ENCODE results near the gene PRRX2.

PRRX2 gene

GRCh38 chr9:129759319-129759718 lies 93.9 kb downstream of the PRRX2 start:
- TF ChIP-seq, protein P1, sequence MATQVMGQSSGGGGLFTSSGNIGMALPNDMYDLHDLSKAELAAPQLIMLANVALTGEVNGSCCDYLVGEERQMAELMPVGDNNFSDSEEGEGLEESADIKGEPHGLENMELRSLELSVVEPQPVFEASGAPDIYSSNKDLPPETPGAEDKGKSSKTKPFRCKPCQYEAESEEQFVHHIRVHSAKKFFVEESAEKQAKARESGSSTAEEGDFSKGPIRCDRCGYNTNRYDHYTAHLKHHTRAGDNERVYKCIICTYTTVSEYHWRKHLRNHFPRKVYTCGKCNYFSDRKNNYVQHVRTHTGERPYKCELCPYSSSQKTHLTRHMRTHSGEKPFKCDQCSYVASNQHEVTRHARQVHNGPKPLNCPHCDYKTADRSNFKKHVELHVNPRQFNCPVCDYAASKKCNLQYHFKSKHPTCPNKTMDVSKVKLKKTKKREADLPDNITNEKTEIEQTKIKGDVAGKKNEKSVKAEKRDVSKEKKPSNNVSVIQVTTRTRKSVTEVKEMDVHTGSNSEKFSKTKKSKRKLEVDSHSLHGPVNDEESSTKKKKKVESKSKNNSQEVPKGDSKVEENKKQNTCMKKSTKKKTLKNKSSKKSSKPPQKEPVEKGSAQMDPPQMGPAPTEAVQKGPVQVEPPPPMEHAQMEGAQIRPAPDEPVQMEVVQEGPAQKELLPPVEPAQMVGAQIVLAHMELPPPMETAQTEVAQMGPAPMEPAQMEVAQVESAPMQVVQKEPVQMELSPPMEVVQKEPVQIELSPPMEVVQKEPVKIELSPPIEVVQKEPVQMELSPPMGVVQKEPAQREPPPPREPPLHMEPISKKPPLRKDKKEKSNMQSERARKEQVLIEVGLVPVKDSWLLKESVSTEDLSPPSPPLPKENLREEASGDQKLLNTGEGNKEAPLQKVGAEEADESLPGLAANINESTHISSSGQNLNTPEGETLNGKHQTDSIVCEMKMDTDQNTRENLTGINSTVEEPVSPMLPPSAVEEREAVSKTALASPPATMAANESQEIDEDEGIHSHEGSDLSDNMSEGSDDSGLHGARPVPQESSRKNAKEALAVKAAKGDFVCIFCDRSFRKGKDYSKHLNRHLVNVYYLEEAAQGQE (IDR thresholded peaks at IDR 0.05; ENCODE audit: insufficient read depth in 1 of 2, low read depth in 2 of 2, low read length in 2 of 2), result no peak
- TF ChIP-seq FOXP2 (optimal IDR thresholded peaks at IDR 0.05; ENCODE audit: borderline replicate concordance, extremely low read depth, extremely low read length, insufficient read depth) (no peak), SIN3A (IDR thresholded peaks at IDR 0.05; ENCODE audit: borderline replicate concordance, insufficient read depth, low read length) (no peak), TAF1 (IDR thresholded peaks at IDR 0.05; ENCODE audit: borderline replicate concordance, insufficient read depth, low read length) (no peak), POLR2AphosphoS5 (IDR thresholded peaks at IDR 0.05; ENCODE audit: low read depth, low read length) (no peak)

GRCh38 chr9:129759804-129760502 lies 94.5 kb downstream of the PRRX2 start:
- no peak for TF ChIP-seq FOXP2 (optimal IDR thresholded peaks at IDR 0.05; ENCODE audit: borderline replicate concordance, extremely low read depth, extremely low read length, insufficient read depth)
- TF ChIP-seq, protein P1 (IDR thresholded peaks at IDR 0.05; ENCODE audit: insufficient read depth in 1 of 2, low read depth in 2 of 2, low read length in 2 of 2), result no peak
- no peak for TF ChIP-seq TAF1 (IDR thresholded peaks at IDR 0.05; ENCODE audit: borderline replicate concordance, insufficient read depth, low read length)
- TF ChIP-seq POLR2AphosphoS5 (IDR thresholded peaks at IDR 0.05; ENCODE audit: low read depth, low read length), result no peak
- TF ChIP-seq SIN3A (IDR thresholded peaks at IDR 0.05; ENCODE audit: borderline replicate concordance, insufficient read depth, low read length), result no peak

DNA sequence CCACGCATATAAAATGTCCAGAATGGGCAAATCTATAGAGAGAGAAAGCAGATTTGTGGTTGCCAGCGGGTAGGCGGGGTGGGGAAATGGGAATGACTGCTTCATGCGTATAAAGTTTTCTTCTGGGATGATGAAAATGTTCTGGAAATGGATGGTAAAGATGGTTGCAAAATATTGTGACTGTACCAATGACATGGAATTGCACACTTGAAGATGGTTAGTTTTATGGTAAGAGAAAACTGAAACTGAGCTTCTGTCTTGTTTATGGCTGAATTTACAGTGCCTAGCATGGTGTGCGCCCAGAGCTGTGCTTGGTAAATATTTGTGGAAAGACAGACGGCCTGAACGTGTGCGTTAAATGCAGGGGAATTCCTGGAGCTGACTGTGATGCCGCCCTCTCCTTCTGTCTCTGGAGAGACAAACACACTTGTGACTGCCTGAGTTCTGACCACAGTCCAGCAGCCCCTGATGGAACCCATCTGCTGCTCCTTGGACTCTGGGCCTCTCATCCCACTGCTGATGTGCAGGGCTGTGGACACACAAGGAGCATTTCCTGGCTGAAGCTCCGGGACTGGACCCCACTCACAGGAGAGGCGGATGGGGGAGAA lies 96.0 kb downstream of the PRRX2 start:
- no peak for TF ChIP-seq POLR2AphosphoS5 (IDR thresholded peaks at IDR 0.05; ENCODE audit: low read depth, low read length)
- no peak for TF ChIP-seq SIN3A (IDR thresholded peaks at IDR 0.05; ENCODE audit: borderline replicate concordance, insufficient read depth, low read length)
- TF ChIP-seq, protein P1 (IDR thresholded peaks at IDR 0.05; ENCODE audit: insufficient read depth in 1 of 2, low read depth in 2 of 2, low read length in 2 of 2), result no peak
- TF ChIP-seq TAF1 (IDR thresholded peaks at IDR 0.05; ENCODE audit: borderline replicate concordance, insufficient read depth, low read length), result no peak
- TF ChIP-seq FOXP2 (optimal IDR thresholded peaks at IDR 0.05; ENCODE audit: borderline replicate concordance, extremely low read depth, extremely low read length, insufficient read depth), result no peak

DNA sequence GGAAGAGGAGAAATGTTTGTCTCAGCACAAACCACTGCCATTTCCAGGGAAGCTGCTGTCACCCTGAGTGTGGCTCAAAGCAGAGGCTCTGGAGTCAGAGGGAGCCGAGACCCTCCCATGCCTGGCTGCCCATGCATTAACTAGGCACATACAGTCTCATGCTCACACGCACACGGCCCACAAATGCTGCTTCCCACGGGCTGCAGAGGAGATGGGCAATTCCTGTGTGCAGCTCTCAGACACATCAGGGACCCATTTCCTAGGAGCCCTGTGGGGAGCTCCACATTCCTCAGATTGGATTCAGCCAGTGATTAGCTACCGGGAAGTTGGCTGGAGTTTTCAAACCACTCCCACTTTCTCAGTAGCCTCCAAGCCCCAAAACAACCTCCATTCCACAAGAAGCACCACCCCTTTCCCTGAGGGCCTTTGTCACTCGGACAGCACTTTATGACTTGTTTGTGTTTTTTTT lies 96.5 kb downstream of the PRRX2 start:
- TF ChIP-seq POLR2AphosphoS5 (IDR thresholded peaks at IDR 0.05; ENCODE audit: low read depth, low read length), result no peak
- TF ChIP-seq, protein P1 (IDR thresholded peaks at IDR 0.05; ENCODE audit: insufficient read depth in 1 of 2, low read depth in 2 of 2, low read length in 2 of 2), result no peak
- TF ChIP-seq TAF1 (IDR thresholded peaks at IDR 0.05; ENCODE audit: borderline replicate concordance, insufficient read depth, low read length), result no peak
- no peak for TF ChIP-seq SIN3A (IDR thresholded peaks at IDR 0.05; ENCODE audit: borderline replicate concordance, insufficient read depth, low read length)
- TF ChIP-seq FOXP2 (optimal IDR thresholded peaks at IDR 0.05; ENCODE audit: borderline replicate concordance, extremely low read depth, extremely low read length, insufficient read depth), result no peak

All from PFSK-1 (cell line).